Effector memory CD4-positive, alpha-beta T cell (primary cell): ENCODE data around the gene CD3G.

ENCODE experiments used
- DNase-seq, 3 donors: peaks; one replicate each; pipeline ENCODE4 v3.0.0-alpha.2; 2020
- H3K27ac ChIP-seq: 2 replicates; pipeline ENCODE4 v1.7.0; 2013; ENCODE audit warnings: mild to moderate bottlenecking, low read length, moderate library complexity; ENCODE audit not compliant: insufficient read depth, poor library complexity, severe bottlenecking
- H3K27me3 ChIP-seq: replicated peaks from 2 replicates; pipeline ENCODE4 v1.7.0; 2013; ENCODE audit warnings: mild to moderate bottlenecking, low read length; ENCODE audit not compliant: insufficient read depth, control insufficient read depth, poor library complexity, severe bottlenecking
- H3K36me3 ChIP-seq: 2 replicates; pipeline ENCODE4 v1.7.0; 2013; ENCODE audit warnings: mild to moderate bottlenecking, low read length, moderate library complexity; ENCODE audit not compliant: control insufficient read depth, insufficient read depth
- H3K4me1 ChIP-seq: 2 replicates; pipeline ENCODE4 v1.7.0; 2013; ENCODE audit warnings: low read length, mild to moderate bottlenecking; ENCODE audit not compliant: control insufficient read depth, insufficient read depth, poor library complexity, severe bottlenecking
- H3K4me3 ChIP-seq: 2 replicates; pipeline ENCODE4 v1.7.0; 2013; ENCODE audit warnings: low read length, low read depth, mild to moderate bottlenecking; ENCODE audit not compliant: insufficient read depth, poor library complexity, severe bottlenecking
- H3K9me3 ChIP-seq: 2 replicates; pipeline ENCODE4 v1.7.0; 2013; ENCODE audit warnings: mild to moderate bottlenecking, low read length, moderate library complexity; ENCODE audit not compliant: control insufficient read depth

Gene CD3G

GRCh38 chr11:118321386-118322082 is 22.6 kb upstream of the CD3G start:
- no peak for DNase-seq
- Histone ChIP-seq H3K4me3 (no peak overlapping the region), H3K4me1 (peaks cover 42% of the 10 kb centered on the region), H3K9me3 (no peaks in the 10 kb centered on the region), H3K36me3 (no peaks in the 10 kb centered on the region), H3K27me3 (no peaks in the 10 kb centered on the region), H3K27ac (no peak overlapping the region)

GRCh38 chr11:118322721-118323120 is 21.4 kb upstream of the CD3G start:
- H3K4me3 ChIP-seq, result no peak overlapping the region
- peaks cover 32% of the 10 kb centered on the region for H3K4me1 ChIP-seq

GRCh38 chr11:118325283-118325682 is 18.9 kb upstream of the CD3G start:
- no peak for DNase-seq
- Histone ChIP-seq H3K27ac (no peak overlapping the region), H3K36me3 (no peaks in the 10 kb centered on the region), H3K4me1 (peaks cover 9% of the 10 kb centered on the region), H3K4me3 (no peak overlapping the region), H3K27me3 (no peaks in the 10 kb centered on the region), H3K9me3 (no peaks in the 10 kb centered on the region)

More at GRCh38 chr11:118322721-118323120, 21.4 kb upstream of the CD3G start:
- Histone ChIP-seq H3K9me3 (no peaks in the 10 kb centered on the region), H3K27me3 (no peaks in the 10 kb centered on the region), H3K36me3 (no peaks in the 10 kb centered on the region), H3K27ac (no peak overlapping the region)
- DNase-seq, result no peak

- Histone ChIP-seq H3K4me1 (peaks cover 4% of the 10 kb centered on the region), H3K27me3 (no peaks in the 10 kb centered on the region), H3K27ac (no peak overlapping the region), H3K36me3 (no peaks in the 10 kb centered on the region), H3K9me3 (no peaks in the 10 kb centered on the region), H3K4me3 (no peak overlapping the region)
- no peak for DNase-seq
These were observed 15.4 kb upstream of the CD3G start for GRCh38 chr11:118328745-118329144.

GRCh38 chr11:118334745-118335144 is 9.4 kb upstream of the CD3G start:
- Histone ChIP-seq H3K9me3 (no peaks in the 10 kb centered on the region), H3K27ac (peak overlapping the region; percentile 63), H3K36me3 (peaks cover 7% of the 10 kb centered on the region), H3K27me3 (no peaks in the 10 kb centered on the region), H3K4me1 (peaks cover 45% of the 10 kb centered on the region), H3K4me3 (no peak overlapping the region)
- no peak for DNase-seq

- no peaks in the 10 kb centered on the region for H3K27me3 ChIP-seq
- H3K9me3 ChIP-seq, result no peaks in the 10 kb centered on the region
- peak; percentile 82 to 87 (median 83) for DNase-seq
- H3K4me1 ChIP-seq, result peaks cover 71% of the 10 kb centered on the region
- H3K4me3 ChIP-seq, result peak overlapping the region; percentile 64
- peaks cover 10% of the 10 kb centered on the region for H3K36me3 ChIP-seq
- peak overlapping the region; percentile 93 for H3K27ac ChIP-seq
These were observed 5.5 kb upstream of the CD3G start for GRCh38 chr11:118338637-118339061.

- Histone ChIP-seq H3K27ac (peak overlapping the region; percentile 93), H3K27me3 (no peaks in the 10 kb centered on the region), H3K4me1 (peaks cover 64% of the 10 kb centered on the region), H3K9me3 (no peaks in the 10 kb centered on the region), H3K36me3 (peaks cover 10% of the 10 kb centered on the region), H3K4me3 (peak overlapping the region; percentile 64)
- DNase-seq, result no peak
These were observed 4.7 kb upstream of the CD3G start for GRCh38 chr11:118339281-118339961.

GRCh38 chr11:118340449-118340848 is 3.7 kb upstream of the CD3G start:
- Histone ChIP-seq H3K27me3 (no peaks in the 10 kb centered on the region), H3K27ac (peak overlapping the region; percentile 93), H3K4me1 (peaks cover 56% of the 10 kb centered on the region), H3K4me3 (peak overlapping the region; percentile 64), H3K36me3 (peaks cover 10% of the 10 kb centered on the region), H3K9me3 (no peaks in the 10 kb centered on the region)
- no peak for DNase-seq

- DNase-seq, result no peak
- H3K27ac ChIP-seq, result peak overlapping the region; percentile 93
- no peaks in the 10 kb centered on the region for H3K9me3 ChIP-seq
- H3K4me3 ChIP-seq, result peak overlapping the region; percentile 64
- H3K27me3 ChIP-seq, result no peaks in the 10 kb centered on the region
- H3K36me3 ChIP-seq, result peaks cover 10% of the 10 kb centered on the region
- peaks cover 59% of the 10 kb centered on the region for H3K4me1 ChIP-seq
These were observed 2.9 kb upstream of the CD3G start for GRCh38 chr11:118341261-118341660.

GRCh38 chr11:118341815-118342489 is 2.2 kb upstream of the CD3G start:
- Histone ChIP-seq H3K4me1 (peaks cover 59% of the 10 kb centered on the region), H3K36me3 (peaks cover 4% of the 10 kb centered on the region), H3K27me3 (no peaks in the 10 kb centered on the region), H3K9me3 (no peaks in the 10 kb centered on the region), H3K4me3 (peak overlapping the region; percentile 64), H3K27ac (peak overlapping the region; percentile 93)
- DNase-seq, result no peak
